CD8-positive, alpha-beta memory T cell (primary cell): ENCODE data around the gene NDUFA1. TPM values are rescaled to one million over a fixed set of nuclear protein-coding genes. Genes with fewer than 3 reads are reported as not detected.
A peak's percentile ranks its signal among the peaks of the same experiment; 100 is the strongest.
"Not testable (repeated sequence)": the region's sequence is repeated elsewhere in the genome, so short reads cannot be mapped to it uniquely, and the experiment has no call there.

Experiments used
- CTCF ChIA-PET: fragments of 350-600 bp; sonication (Branson Sonifier 250); formaldehyde crosslinking; loops from one replicate; lab custom pipeline; 2021; ENCODE audit warnings: antibody characterized with exemption; lab: Charles Lee
- POLR2A ChIA-PET: fragments of 350-600 bp; sonication (Branson Sonifier 250); formaldehyde crosslinking; loops from one replicate; lab custom pipeline; 2021; ENCODE audit warnings: antibody characterized with exemption; lab: Charles Lee
- DNase-seq, 5 donors: peaks; one replicate each; pipeline versions ENCODE4 v3.0.0 to v3.0.0-alpha.2; 2020 to 2022; ENCODE audit warnings: mixed read lengths in 1 of 5
- H3K27ac ChIP-seq: one replicate; pipeline ENCODE4 v1.7.0; 2013; ENCODE audit warnings: low read depth, mild to moderate bottlenecking, low read length, moderate library complexity
- H3K27me3 ChIP-seq: 2 replicates; pipeline ENCODE4 v1.7.0; 2013; ENCODE audit warnings: low read length, mild to moderate bottlenecking; ENCODE audit not compliant: insufficient read depth, poor library complexity, severe bottlenecking
- H3K36me3 ChIP-seq: 2 replicates; pipeline ENCODE4 v1.7.0; 2013; ENCODE audit warnings: mild to moderate bottlenecking, low read length, moderate library complexity; ENCODE audit not compliant: insufficient read depth
- H3K4me1 ChIP-seq: 2 replicates; pipeline ENCODE4 v1.7.0; 2013; ENCODE audit warnings: mild to moderate bottlenecking, low read length, moderate library complexity; ENCODE audit not compliant: insufficient read depth
- H3K4me3 ChIP-seq: 2 replicates; pipeline ENCODE4 v1.7.0; 2013; ENCODE audit warnings: mild to moderate bottlenecking, low read length
- H3K9me3 ChIP-seq: 2 replicates; pipeline ENCODE4 v1.7.0; 2013; ENCODE audit warnings: mild to moderate bottlenecking, low read length
- H3K27ac Mint-ChIP-seq, 8 donors: one replicate each; pipeline ENCODE4 v1.8.0; 2020 to 2021; ENCODE audit warnings: mixed read lengths in 8 of 8, mild to moderate bottlenecking in 6 of 8, inconsistent platforms in 3 of 8, moderate library complexity in 3 of 8
- H3K27me3 Mint-ChIP-seq, 2 donors: one replicate each; pipeline ENCODE4 v1.8.0; 2020 to 2021; ENCODE audit warnings: mixed read lengths in 2 of 2, mild to moderate bottlenecking in 1 of 2, moderate library complexity in 1 of 2
- H3K36me3 Mint-ChIP-seq, 3 donors: one replicate each; pipeline ENCODE4 v1.8.0; 2020 to 2021; ENCODE audit warnings: mixed read lengths in 3 of 3, inconsistent platforms in 1 of 3, mild to moderate bottlenecking in 1 of 3
- H3K4me1 Mint-ChIP-seq, 3 donors: one replicate each; pipeline ENCODE4 v1.8.0; 2020 to 2021; ENCODE audit warnings: mixed read lengths in 3 of 3, inconsistent platforms in 1 of 3, mild to moderate bottlenecking in 1 of 3
- H3K4me3 Mint-ChIP-seq, 7 donors: one replicate each; pipeline ENCODE4 v1.8.0; 2020 to 2021; ENCODE audit warnings: mixed read lengths in 7 of 7, mild to moderate bottlenecking in 6 of 7, moderate library complexity in 4 of 7, inconsistent platforms in 2 of 7
- H3K9me3 Mint-ChIP-seq, 5 donors: one replicate each; pipeline ENCODE4 v1.8.0; 2020 to 2022; ENCODE audit warnings: mixed read lengths in 5 of 5, mild to moderate bottlenecking in 3 of 5, moderate library complexity in 2 of 5, inconsistent platforms in 1 of 5
- polyA plus RNA-seq: library from polyadenylated mRNA; unstranded; fragments of 300-500 nt; fragmentation: Illumina TruSeq; gene quantifications from one replicate; pipeline ENCODE4 v1.2.3, GENCODE V29; 2021
- total RNA-seq, 2 experiments: library from RNA; stranded (reverse); gene quantifications; one replicate each; pipeline ENCODE4 v1.2.3, GENCODE V29; 2021

NDUFA1 gene
- total RNA-seq (10 to 100 TPM; 97.3 to 98.5 TPM), polyA plus RNA-seq (314 TPM)

- H3K36me3 ChIP-seq, result no peaks in the 10 kb centered on the region
- H3K27ac Mint-ChIP-seq, result peak within 1 kb of the TSS; percentile 98 to 100 (median 99)
- ChIA-PET POLR2A (interaction anchor here (0.7 to 2.9 kb wide), 8 partner anchors 19 to 403 kb away, joined by 3 to 29 read pairs (median 5); partner anchors contain the start of genes RPL39, SLC25A5, UBE2A and UPF3B), CTCF (interaction anchor here (2.2 kb wide), 1 partner anchor 16 kb away, joined by 7 read pairs; no protein-coding TSS in a partner anchor)
- peak within 1 kb of the TSS; percentile 93 for H3K4me3 ChIP-seq
- DNase-seq, result peak; percentile 71 to 91 (median 85)
- peaks cover 0 to 30% (median 3%) of the 10 kb centered on the region in 3 donors for H3K36me3 Mint-ChIP-seq
- peak within 1 kb of the TSS; percentile 95 for H3K27ac ChIP-seq
- H3K4me3 Mint-ChIP-seq, result peak within 1 kb of the TSS; percentile 97 to 100 (median 99)
- H3K27me3 Mint-ChIP-seq, result peaks cover 0 to 2% of the 10 kb centered on the region in 2 donors
- peaks cover 9% of the 10 kb centered on the region for H3K4me1 ChIP-seq
- no peaks in the 10 kb centered on the region for H3K9me3 ChIP-seq
- peaks cover 0 to 2% (median 0%) of the 10 kb centered on the region in 5 donors for H3K9me3 Mint-ChIP-seq
- no peaks in the 10 kb centered on the region for H3K27me3 ChIP-seq
- H3K4me1 Mint-ChIP-seq, result peaks cover 26 to 29% (median 28%) of the 10 kb centered on the region in 3 donors
These were observed at the start of gene NDUFA1, which contains the start of gene RNF113A for GRCh38 chrX:119871599-119872395. TSS of gene NDUFA1 (plus strand) at chrX:119871832. CDS start at chrX:119871912, 80 bp downstream. TSS of gene RNF113A (minus strand) at chrX:119871733. CDS start at chrX:119871613, 120 bp downstream.

GRCh38 chrX:119824221-119824620 lies 47.4 kb upstream of the NDUFA1 start:
- DNase-seq, H3K27ac Mint-ChIP-seq, POLR2A ChIA-PET, H3K27me3 ChIP-seq, H3K27me3 Mint-ChIP-seq, H3K27ac ChIP-seq, CTCF ChIA-PET, H3K36me3 ChIP-seq, H3K36me3 Mint-ChIP-seq, H3K4me3 ChIP-seq, H3K9me3 ChIP-seq, H3K4me1 ChIP-seq, H3K9me3 Mint-ChIP-seq: not testable (repeated sequence)
- peaks cover 10 to 21% (median 10%) of the 10 kb centered on the region in 3 donors for H3K4me1 Mint-ChIP-seq
- H3K4me3 Mint-ChIP-seq, result peak overlapping the region in 1 of 7 donors; percentile 23

- CTCF ChIA-PET, result no interaction called here
- DNase-seq, result no peak
- Histone ChIP-seq H3K4me1 (peaks cover 5% of the 10 kb centered on the region), H3K27ac (no peak overlapping the region), H3K27me3 (no peaks in the 10 kb centered on the region), H3K9me3 (no peaks in the 10 kb centered on the region), H3K4me3 (no peak overlapping the region), H3K36me3 (no peaks in the 10 kb centered on the region)
- peak overlapping the region in 1 of 8 donors; percentile 6 for H3K27ac Mint-ChIP-seq
- H3K36me3 Mint-ChIP-seq, result peaks cover 4 to 20% (median 8%) of the 10 kb centered on the region in 3 donors
- peaks cover 9 to 17% (median 10%) of the 10 kb centered on the region in 3 donors for H3K4me1 Mint-ChIP-seq
- peaks cover 0 to 4% of the 10 kb centered on the region in 2 donors for H3K27me3 Mint-ChIP-seq
- no peaks in the 10 kb centered on the region for H3K9me3 Mint-ChIP-seq
- H3K4me3 Mint-ChIP-seq, result no peak overlapping the region
- POLR2A ChIA-PET, result interaction anchor here (0.6 kb wide), 1 partner anchor 229 kb away, joined by 3 read pairs; no protein-coding TSS in a partner anchor
These were observed 45.2 kb upstream of the NDUFA1 start for GRCh38 chrX:119826399-119826959.

GRCh38 chrX:119828446-119828845 lies 43.2 kb upstream of the NDUFA1 start:
- no peaks in the 10 kb centered on the region for H3K27me3 ChIP-seq
- no peaks in the 10 kb centered on the region for H3K9me3 Mint-ChIP-seq
- no peak overlapping the region for H3K4me3 Mint-ChIP-seq
- no peak overlapping the region for H3K4me3 ChIP-seq
- H3K4me1 ChIP-seq, result no peaks in the 10 kb centered on the region
- H3K27me3 Mint-ChIP-seq, result peaks cover 0 to 4% of the 10 kb centered on the region in 2 donors
- H3K9me3 ChIP-seq, result no peaks in the 10 kb centered on the region
- H3K4me1 Mint-ChIP-seq, result peaks cover 0 to 5% (median 0%) of the 10 kb centered on the region in 3 donors
- H3K36me3 ChIP-seq, result no peaks in the 10 kb centered on the region
- DNase-seq, result no peak
- no peak overlapping the region for H3K27ac ChIP-seq
- ChIA-PET CTCF (no interaction called here), POLR2A (interaction anchor here (0.6 kb wide), 1 partner anchor 173 kb away, joined by 3 read pairs; no protein-coding TSS in a partner anchor)
- peak overlapping the region in 1 of 8 donors; percentile 80 for H3K27ac Mint-ChIP-seq
- H3K36me3 Mint-ChIP-seq, result peaks cover 4 to 33% (median 12%) of the 10 kb centered on the region in 3 donors

- DNase-seq, result no peak
- H3K27me3 Mint-ChIP-seq, result peaks cover 0 to 9% of the 10 kb centered on the region in 2 donors
- Histone ChIP-seq H3K36me3 (no peaks in the 10 kb centered on the region), H3K27ac (no peak overlapping the region), H3K4me3 (no peak overlapping the region), H3K27me3 (no peaks in the 10 kb centered on the region), H3K9me3 (no peaks in the 10 kb centered on the region), H3K4me1 (no peaks in the 10 kb centered on the region)
- CTCF ChIA-PET, result interaction anchor here (0.7 kb wide), 1 partner anchor 15 kb away, joined by 3 read pairs; no protein-coding TSS in a partner anchor
- no peaks in the 10 kb centered on the region for H3K4me1 Mint-ChIP-seq
- no peak overlapping the region for H3K27ac Mint-ChIP-seq
- H3K9me3 Mint-ChIP-seq, result no peaks in the 10 kb centered on the region
- peaks cover 5 to 72% (median 23%) of the 10 kb centered on the region in 3 donors for H3K36me3 Mint-ChIP-seq
- H3K4me3 Mint-ChIP-seq, result no peak overlapping the region
- POLR2A ChIA-PET, result no interaction called here
These were observed 37.7 kb upstream of the NDUFA1 start for GRCh38 chrX:119833905-119834304.

GRCh38 chrX:119852382-119853353 lies 19.0 kb upstream of the NDUFA1 start, which contains the start of gene UPF3B:
TSS of gene UPF3B (minus strand) at chrX:119852963. CDS start at chrX:119852928, 35 bp downstream.
- H3K27me3 Mint-ChIP-seq, result peaks cover 7 to 10% of the 10 kb centered on the region in 2 donors
- POLR2A ChIA-PET, result interaction anchor here (0.7 to 2.3 kb wide), 3 partner anchors 18 to 385 kb away, joined by 3 to 29 read pairs (median 10); partner anchors contain the start of genes NDUFA1, RNF113A, RPL39 and SLC25A5
- DNase-seq, result peak; percentile 88 to 98 (median 93)

GRCh38 chrX:119853444-119853843 lies 18.2 kb upstream of the NDUFA1 start:
- Mint-ChIP-seq H3K4me3 (peak overlapping the region in 5 of 7 donors; percentile 97 to 99 (median 99)), H3K4me1 (peaks cover 14 to 34% (median 15%) of the 10 kb centered on the region in 3 donors), H3K9me3 (no peaks in the 10 kb centered on the region), H3K27me3 (peaks cover 7 to 12% of the 10 kb centered on the region in 2 donors), H3K27ac (peak overlapping the region; percentile 85 to 99 (median 98)), H3K36me3 (peaks cover 0 to 23% (median 0%) of the 10 kb centered on the region in 3 donors)
- peak overlapping the region; percentile 91 for H3K27ac ChIP-seq
- H3K4me3 ChIP-seq, result no peak overlapping the region
- no peaks in the 10 kb centered on the region for H3K9me3 ChIP-seq
- POLR2A ChIA-PET, result interaction anchor here (1.4 to 2.3 kb wide), 2 partner anchors 17 to 62 kb away, joined by 10 to 29 read pairs; partner anchors contain the start of genes NDUFA1, RNF113A and RPL39
- CTCF ChIA-PET, result interaction anchor here (0.8 kb wide), 1 partner anchor 124 kb away, joined by 3 read pairs; no protein-coding TSS in a partner anchor
- no peaks in the 10 kb centered on the region for H3K36me3 ChIP-seq
- no peaks in the 10 kb centered on the region for H3K27me3 ChIP-seq
- no peaks in the 10 kb centered on the region for H3K4me1 ChIP-seq
- DNase-seq, result no peak

More at GRCh38 chrX:119852382-119853353, 19.0 kb upstream of the NDUFA1 start, which contains the start of gene UPF3B:
- H3K27me3 ChIP-seq, result no peaks in the 10 kb centered on the region
- CTCF ChIA-PET, result interaction anchor here (0.8 kb wide), 1 partner anchor 123 kb away, joined by 3 read pairs; no protein-coding TSS in a partner anchor
- H3K36me3 ChIP-seq, result no peaks in the 10 kb centered on the region
- H3K4me3 ChIP-seq, result peak within 1 kb of the TSS; percentile 74
- H3K4me1 ChIP-seq, result no peaks in the 10 kb centered on the region
- Mint-ChIP-seq H3K4me1 (peaks cover 14 to 37% (median 15%) of the 10 kb centered on the region in 3 donors), H3K27ac (peak within 1 kb of the TSS; percentile 85 to 100 (median 98)), H3K36me3 (peaks cover 0 to 27% (median 0%) of the 10 kb centered on the region in 3 donors), H3K9me3 (no peaks in the 10 kb centered on the region), H3K4me3 (peak within 1 kb of the TSS; percentile 97 to 99 (median 99))
- H3K27ac ChIP-seq, result peak within 1 kb of the TSS; percentile 91
- no peaks in the 10 kb centered on the region for H3K9me3 ChIP-seq
